ENCODE data around the gene ATG5. TPM values are rescaled to one million over a fixed set of nuclear protein-coding genes. Genes with fewer than 3 reads are reported as not detected.

ATG5 gene
- total RNA-seq, 2 donors from 2014 or later = 28.4 to 30.1 TPM

GRCh38 chr6:106363401-106364138, 38.0 kb upstream of the ATG5 start:
- H3K4me3 ChIP-seq = no peak overlapping the region
- no peak for ATAC-seq (ENCODE audit: insufficient number of reproducible peaks, low FRiP score, low read depth)
- DNase-seq (ENCODE audit: low spot score) = no peak
- TF ChIP-seq CTCF (IDR thresholded peaks at IDR 0.05) = no peak
- H3K36me3 ChIP-seq = no peaks in the 10 kb centered on the region
- no peaks in the 10 kb centered on the region for H3K9me3 ChIP-seq
- H3K27ac ChIP-seq = no peak overlapping the region
- H3K27me3 ChIP-seq (replicated peaks; ENCODE audit: insufficient read depth) = no peaks in the 10 kb centered on the region
- H3K4me1 ChIP-seq (ENCODE audit: control insufficient read depth in 1 of 2, low read depth in 2 of 2) = peaks cover 11 to 13% of the 10 kb centered on the region in 2 donors

- Histone ChIP-seq H3K9me3 (no peaks in the 10 kb centered on the region), H3K4me3 (peak overlapping the region; percentile 62), H3K27ac (no peak overlapping the region), H3K4me1 (ENCODE audit: control insufficient read depth in 1 of 2, low read depth in 2 of 2) (peaks cover 11 to 13% of the 10 kb centered on the region in 2 donors), H3K36me3 (no peaks in the 10 kb centered on the region), H3K27me3 (replicated peaks; ENCODE audit: insufficient read depth) (no peaks in the 10 kb centered on the region)
- no peak for TF ChIP-seq CTCF (IDR thresholded peaks at IDR 0.05)
- ATAC-seq (ENCODE audit: insufficient number of reproducible peaks, low FRiP score, low read depth) = no peak
- DNase-seq (ENCODE audit: low spot score) = no peak
Observed at GRCh38 chr6:106360989-106361430, 35.5 kb upstream of the ATG5 start.

GRCh38 chr6:106360410-106360988, 34.9 kb upstream of the ATG5 start, which contains the start of gene CRYBG1:
Gene CRYBG1, plus strand, starts transcription at chr6:106360717. Its CDS starts 192 bp downstream, at chr6:106360909.
- H3K27ac ChIP-seq = no peak within 1 kb of the TSS
- no peak for DNase-seq (ENCODE audit: low spot score)
- peak; percentile 51 for TF ChIP-seq CTCF (IDR thresholded peaks at IDR 0.05)

GRCh38 chr6:106359959-106360409, 34.4 kb upstream of the ATG5 start:
- Histone ChIP-seq H3K27ac (no peak overlapping the region), H3K27me3 (replicated peaks; ENCODE audit: insufficient read depth) (no peaks in the 10 kb centered on the region)

More at GRCh38 chr6:106360410-106360988, 34.9 kb upstream of the ATG5 start, which contains the start of gene CRYBG1:
- no peaks in the 10 kb centered on the region for H3K9me3 ChIP-seq
- H3K4me1 ChIP-seq (ENCODE audit: control insufficient read depth in 1 of 2, low read depth in 2 of 2) = peaks cover 11 to 13% of the 10 kb centered on the region in 2 donors
- no peak for ATAC-seq (ENCODE audit: insufficient number of reproducible peaks, low FRiP score, low read depth)
- H3K4me3 ChIP-seq = peak within 1 kb of the TSS; percentile 62
- no peaks in the 10 kb centered on the region for H3K36me3 ChIP-seq
- no peaks in the 10 kb centered on the region for H3K27me3 ChIP-seq (replicated peaks; ENCODE audit: insufficient read depth)

More at GRCh38 chr6:106359959-106360409, 34.4 kb upstream of the ATG5 start:
- no peak for DNase-seq (ENCODE audit: low spot score)
- no peaks in the 10 kb centered on the region for H3K9me3 ChIP-seq
- no peaks in the 10 kb centered on the region for H3K36me3 ChIP-seq
- peaks cover 11 to 13% of the 10 kb centered on the region in 2 donors for H3K4me1 ChIP-seq (ENCODE audit: control insufficient read depth in 1 of 2, low read depth in 2 of 2)
- TF ChIP-seq CTCF (IDR thresholded peaks at IDR 0.05) = no peak
- peak overlapping the region; percentile 62 for H3K4me3 ChIP-seq
- no peak for ATAC-seq (ENCODE audit: insufficient number of reproducible peaks, low FRiP score, low read depth)
